NCI-H1092 treated with DMSO at 0.1 percent for 48 hours (cell line): ENCODE data around the gene DACH1.

Experiments
- DNase-seq: peaks from one replicate; lab custom pipeline; 2025; lab: John Stamatoyannopoulos, UW

DACH1 gene

DNA sequence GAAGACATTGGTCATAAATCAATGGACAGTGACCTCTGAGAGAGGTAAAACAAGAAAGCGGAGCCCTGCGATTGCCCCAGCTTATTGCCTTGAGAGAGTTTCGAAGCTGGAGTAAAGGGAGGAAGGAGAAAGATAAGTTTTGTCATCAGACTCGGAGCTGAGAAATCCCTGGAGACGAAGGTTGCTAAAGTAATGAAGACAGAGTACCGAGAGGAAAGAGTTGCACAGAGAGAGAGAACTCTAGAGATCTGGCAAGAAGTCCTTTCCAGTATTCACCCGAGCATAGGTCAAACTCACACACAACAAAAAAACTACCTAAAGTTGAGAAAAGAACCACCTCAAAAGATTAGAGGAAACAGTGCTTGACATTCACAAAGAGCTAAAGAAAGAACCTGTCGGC, 472.0 kb downstream of the DACH1 start:
- DNase-seq = no peak

DNA sequence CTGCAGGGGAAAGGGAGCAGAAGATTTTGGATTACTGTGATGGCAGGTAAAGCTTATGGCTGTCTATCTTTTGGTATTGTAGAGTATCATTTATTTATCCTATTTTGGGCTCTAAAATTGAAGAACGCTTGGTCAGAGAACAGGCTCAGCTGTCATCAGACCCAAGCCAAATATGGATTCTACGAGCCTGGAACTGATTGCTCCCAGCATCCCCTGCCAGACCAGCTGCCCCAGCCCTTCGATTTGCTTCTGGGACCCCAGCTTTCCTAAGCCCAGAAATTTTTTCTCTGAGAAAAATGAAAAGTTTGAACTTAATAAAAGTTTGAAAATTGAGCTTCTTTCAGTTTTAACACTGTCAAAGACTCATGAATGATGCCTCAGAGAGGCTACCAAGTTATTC, 472.8 kb downstream of the DACH1 start:
- DNase-seq = no peak
